ENCODE data around the gene SF3B2.
"Not testable (repeated sequence)": the region's sequence is repeated elsewhere in the genome, so short reads cannot be mapped to it uniquely, and the experiment has no call there.

Gene SF3B2

DNA sequence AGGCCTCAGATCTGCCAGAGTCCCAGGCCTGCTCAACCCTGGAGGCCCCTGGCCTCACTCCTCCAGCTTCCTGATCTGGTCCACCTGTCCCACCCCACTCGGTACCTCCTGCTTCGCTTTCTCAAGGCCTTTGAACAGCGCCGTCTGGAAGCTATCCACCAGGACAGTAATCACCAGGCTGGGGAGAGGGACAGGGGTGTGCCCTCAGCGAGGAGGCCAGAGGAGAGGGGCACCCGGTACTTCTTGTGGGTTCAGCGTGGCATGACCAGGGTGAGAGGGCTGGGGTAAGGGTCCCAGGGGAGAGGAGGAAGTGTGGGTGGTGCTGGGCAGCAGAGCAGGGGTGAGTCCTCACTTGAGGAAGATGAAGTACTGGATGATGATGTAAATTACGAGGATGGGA, 32.0 kb upstream of the SF3B2 start:
- no peaks in the 10 kb centered on the region for H3K9me3 ChIP-seq (ENCODE audit: insufficient read depth, low read length)
- H3K4me1 ChIP-seq (ENCODE audit: insufficient read depth, insufficient read length) = peaks cover 3% of the 10 kb centered on the region
- H3K9ac ChIP-seq (ENCODE audit: insufficient read length, low read depth) = no peak overlapping the region
- peaks cover 23% of the 10 kb centered on the region for H3K27me3 ChIP-seq (ENCODE audit: insufficient read depth, insufficient read length)
- H3K4me3 ChIP-seq (ENCODE audit: insufficient read length, low read depth) = no peak overlapping the region
- H3K36me3 ChIP-seq (ENCODE audit: insufficient read depth, insufficient read length, low read length) = no peaks in the 10 kb centered on the region
- TF ChIP-seq SUZ12 (IDR thresholded peaks at IDR 0.05; ENCODE audit: extremely low read depth, insufficient read depth, insufficient read length) = no peak
- no peak for TF ChIP-seq ZNF274 (IDR thresholded peaks at IDR 0.05; ENCODE audit: low read depth, low read length)
- TF ChIP-seq YY1 (IDR thresholded peaks at IDR 0.05; ENCODE audit: insufficient read depth, insufficient read length) = no peak
- no peak for DNase-seq (ENCODE audit: low read depth, low spot score)

DNA sequence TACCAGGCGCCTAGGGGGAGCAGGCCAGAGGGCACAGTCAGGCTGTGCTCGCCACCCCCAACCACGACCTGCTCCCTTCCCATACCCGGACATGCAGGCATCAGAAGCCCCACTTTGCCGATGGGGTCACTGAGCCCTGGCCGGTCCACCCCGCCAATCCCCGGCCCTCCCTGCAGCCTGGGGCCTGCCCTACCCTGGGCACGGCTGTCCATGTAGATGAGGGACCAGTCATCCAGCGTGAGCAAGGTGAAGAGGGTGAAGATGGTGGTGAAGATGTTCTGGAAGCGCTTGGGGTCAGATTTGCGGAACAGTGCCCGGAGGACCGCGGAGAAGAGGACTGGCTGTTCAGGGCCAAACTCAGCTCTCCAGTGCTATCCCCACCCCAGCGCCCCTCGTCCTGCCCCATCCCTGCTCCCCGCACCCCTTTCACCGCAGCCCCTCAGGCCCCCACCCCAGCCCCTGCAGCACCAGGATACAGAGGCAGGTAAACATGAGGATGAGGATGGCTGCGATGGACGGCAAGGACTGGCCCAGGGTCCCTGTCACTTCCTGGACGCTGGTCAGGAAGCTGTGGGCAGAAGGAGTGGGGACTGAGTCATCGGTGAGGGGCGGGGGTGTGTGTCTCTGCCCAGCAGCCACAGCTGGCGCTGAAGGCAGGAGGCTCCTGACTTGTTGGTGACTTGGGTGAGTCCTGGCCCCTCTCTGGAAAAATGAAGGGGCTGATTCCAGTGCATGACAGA, 31.4 kb upstream of the SF3B2 start:
- TF ChIP-seq SUZ12 (IDR thresholded peaks at IDR 0.05; ENCODE audit: extremely low read depth, insufficient read depth, insufficient read length) (no peak), ZNF274 (IDR thresholded peaks at IDR 0.05; ENCODE audit: low read depth, low read length) (no peak), YY1 (IDR thresholded peaks at IDR 0.05; ENCODE audit: insufficient read depth, insufficient read length) (no peak)
- Histone ChIP-seq H3K27me3 (ENCODE audit: insufficient read depth, insufficient read length) (peaks cover 23% of the 10 kb centered on the region), H3K4me1 (ENCODE audit: insufficient read depth, insufficient read length) (no peaks in the 10 kb centered on the region), H3K4me3 (ENCODE audit: insufficient read length, low read depth) (no peak overlapping the region), H3K9me3 (ENCODE audit: insufficient read depth, low read length) (no peaks in the 10 kb centered on the region), H3K9ac (ENCODE audit: insufficient read length, low read depth) (no peak overlapping the region), H3K36me3 (ENCODE audit: insufficient read depth, insufficient read length, low read length) (no peaks in the 10 kb centered on the region)
- DNase-seq (ENCODE audit: low read depth, low spot score) = no peak

DNA sequence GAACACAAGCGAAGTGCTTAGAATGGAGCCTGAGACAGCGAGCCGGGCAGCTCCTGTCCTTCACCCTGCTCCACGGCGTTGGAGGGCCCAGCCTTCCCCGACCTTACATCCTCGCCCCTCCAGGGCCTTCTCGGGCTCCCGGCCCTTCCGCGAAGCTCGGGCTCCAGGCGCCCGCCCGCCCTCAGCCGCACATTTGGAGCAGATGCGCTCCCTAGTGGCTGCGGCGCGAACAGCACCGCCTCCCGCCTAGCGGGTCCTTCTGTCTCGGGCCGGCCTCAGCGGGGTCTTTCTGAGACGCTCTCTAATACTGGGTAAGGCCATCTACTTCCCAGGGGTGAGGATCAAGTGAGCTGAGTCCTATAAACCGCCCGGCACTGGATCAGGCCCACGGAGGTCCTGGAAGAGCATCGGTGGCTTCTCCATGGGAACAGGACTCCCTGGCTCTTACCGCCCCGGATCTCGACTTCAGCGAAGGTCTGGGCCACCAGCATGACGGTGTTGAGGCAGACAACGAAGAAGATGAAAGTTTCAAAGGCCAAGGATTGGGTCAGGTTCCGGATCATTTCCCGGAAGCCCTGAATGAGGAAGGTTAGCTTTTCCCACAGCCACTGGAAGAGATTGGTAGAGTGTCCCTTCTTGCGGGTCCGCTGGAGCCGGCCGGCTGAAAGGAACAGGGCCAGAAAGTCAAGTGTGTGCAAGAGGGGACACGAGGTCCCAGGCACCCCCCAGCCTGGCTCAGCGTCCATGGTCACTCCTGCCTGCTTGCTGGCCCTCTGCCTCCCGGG, 29.6 kb upstream of the SF3B2 start:
- Histone ChIP-seq H3K36me3 (ENCODE audit: insufficient read depth, insufficient read length, low read length) (no peaks in the 10 kb centered on the region), H3K27me3 (ENCODE audit: insufficient read depth, insufficient read length) (peaks cover 23% of the 10 kb centered on the region), H3K4me3 (ENCODE audit: insufficient read length, low read depth) (no peak overlapping the region), H3K9me3 (ENCODE audit: insufficient read depth, low read length) (no peaks in the 10 kb centered on the region), H3K4me1 (ENCODE audit: insufficient read depth, insufficient read length) (no peaks in the 10 kb centered on the region), H3K9ac (ENCODE audit: insufficient read length, low read depth) (peak overlapping the region; percentile 50)
- peak; percentile 50 for DNase-seq (ENCODE audit: low read depth, low spot score)
- TF ChIP-seq SUZ12 (IDR thresholded peaks at IDR 0.05; ENCODE audit: extremely low read depth, insufficient read depth, insufficient read length) (no peak), ZNF274 (IDR thresholded peaks at IDR 0.05; ENCODE audit: low read depth, low read length) (no peak), YY1 (IDR thresholded peaks at IDR 0.05; ENCODE audit: insufficient read depth, insufficient read length) (no peak)

DNA sequence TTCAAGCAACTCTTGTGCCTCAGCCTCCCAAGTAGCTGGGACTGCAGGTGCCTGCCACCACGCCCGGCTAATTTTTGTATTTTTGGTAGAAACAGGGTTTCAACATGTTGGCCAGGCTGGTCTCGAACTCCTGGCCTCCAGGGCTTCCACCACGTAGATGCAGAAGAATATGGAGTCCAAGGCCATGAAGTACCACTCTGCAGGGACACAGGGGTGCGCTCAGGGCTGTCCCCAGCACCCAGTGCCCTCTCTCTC, 29.1 kb upstream of the SF3B2 start:
- DNase-seq (ENCODE audit: low read depth, low spot score); H3K9ac ChIP-seq (ENCODE audit: insufficient read length, low read depth); H3K4me3 ChIP-seq (ENCODE audit: insufficient read length, low read depth); H3K4me1 ChIP-seq (ENCODE audit: insufficient read depth, insufficient read length); H3K36me3 ChIP-seq (ENCODE audit: insufficient read depth, insufficient read length, low read length); H3K9me3 ChIP-seq (ENCODE audit: insufficient read depth, low read length): not testable (repeated sequence)
- H3K27me3 ChIP-seq (ENCODE audit: insufficient read depth, insufficient read length) = peaks cover 23% of the 10 kb centered on the region

DNA sequence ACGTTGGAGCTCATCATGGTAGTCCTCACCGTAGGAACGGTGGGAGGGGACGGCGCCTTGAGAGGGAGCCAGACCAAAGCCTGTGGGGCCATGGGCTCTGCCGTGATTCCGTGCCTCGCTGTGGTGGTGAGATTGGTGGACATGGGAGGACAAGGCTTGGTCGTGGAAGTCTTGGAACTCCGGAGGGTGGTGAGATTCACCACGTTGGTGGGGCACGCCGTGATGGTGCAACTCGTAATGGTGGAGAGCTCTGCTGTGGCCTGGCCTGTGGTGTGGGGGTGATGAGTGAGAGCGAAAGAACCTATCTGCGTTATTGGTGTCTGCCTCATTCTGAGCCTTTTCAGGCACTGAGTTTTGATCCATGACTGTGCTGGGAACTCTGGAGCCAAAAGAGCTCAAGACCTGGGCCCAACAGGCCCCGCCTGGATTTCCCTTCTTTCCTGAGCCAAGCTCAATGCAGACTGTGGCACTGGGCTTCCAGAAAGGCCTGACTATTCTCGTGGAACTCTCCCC, 26.1 kb upstream of the SF3B2 start, which contains the start of gene CATSPER1:
Gene CATSPER1 (minus strand): TSS at position 463 of the 513 bp plus-strand sequence. CDS start 100 bp downstream, at position 363.
- no peaks in the 10 kb centered on the region for H3K9me3 ChIP-seq (ENCODE audit: insufficient read depth, low read length)
- peaks cover 23% of the 10 kb centered on the region for H3K27me3 ChIP-seq (ENCODE audit: insufficient read depth, insufficient read length)
- H3K4me1 ChIP-seq (ENCODE audit: insufficient read depth, insufficient read length) = no peaks in the 10 kb centered on the region
- TF ChIP-seq ZNF274 (IDR thresholded peaks at IDR 0.05; ENCODE audit: low read depth, low read length) (no peak), SUZ12 (IDR thresholded peaks at IDR 0.05; ENCODE audit: extremely low read depth, insufficient read depth, insufficient read length) (no peak), YY1 (IDR thresholded peaks at IDR 0.05; ENCODE audit: insufficient read depth, insufficient read length) (no peak)
- no peak for DNase-seq (ENCODE audit: low read depth, low spot score)
- H3K9ac ChIP-seq (ENCODE audit: insufficient read length, low read depth) = no peak within 1 kb of the TSS
- H3K36me3 ChIP-seq (ENCODE audit: insufficient read depth, insufficient read length, low read length) = no peaks in the 10 kb centered on the region
- no peak within 1 kb of the TSS for H3K4me3 ChIP-seq (ENCODE audit: insufficient read length, low read depth)

DNA sequence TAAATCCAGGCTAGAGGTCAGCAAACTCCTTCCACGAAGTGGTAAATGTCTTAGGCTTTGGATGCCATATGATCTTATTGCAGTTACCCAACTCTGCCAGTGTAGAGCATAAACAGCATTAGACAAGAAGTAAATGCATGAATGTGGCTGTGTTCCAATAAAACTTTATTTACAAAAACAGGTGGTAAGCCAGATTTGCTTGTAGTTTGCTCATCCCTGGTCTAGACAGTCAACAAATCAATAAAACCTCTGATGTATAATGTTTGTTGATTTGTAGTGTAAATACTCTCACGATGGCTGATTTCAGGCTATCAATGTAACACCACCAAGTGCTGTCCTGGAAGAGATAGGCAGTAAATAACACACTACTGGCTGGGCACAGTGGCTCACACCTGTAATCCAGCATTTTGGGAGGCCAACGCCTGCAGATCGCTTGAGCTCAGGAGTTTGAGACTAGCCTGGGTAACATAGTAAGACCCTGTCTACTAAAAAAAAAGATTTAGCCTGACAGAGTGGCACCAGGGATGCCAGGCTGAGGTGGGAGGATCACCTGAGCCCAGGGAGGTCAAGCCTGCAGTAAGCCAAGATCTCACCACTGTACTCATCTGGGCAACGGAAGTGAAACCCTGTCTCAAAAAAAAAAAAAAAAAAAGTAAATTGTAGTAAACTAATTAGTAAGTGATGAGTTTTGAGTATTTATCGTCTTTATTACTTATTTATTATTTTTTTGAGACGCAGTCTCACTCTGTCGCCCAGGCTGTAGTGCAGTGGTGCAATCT, 19.0 kb upstream of the SF3B2 start:
- Histone ChIP-seq H3K9me3 (ENCODE audit: insufficient read depth, low read length) (peaks cover 4% of the 10 kb centered on the region; the same call in 1 of the 2 replicates), H3K4me1 (ENCODE audit: insufficient read depth, insufficient read length) (no peaks in the 10 kb centered on the region), H3K27me3 (ENCODE audit: insufficient read depth, insufficient read length) (no peaks in the 10 kb centered on the region), H3K4me3 (ENCODE audit: insufficient read length, low read depth) (no peak overlapping the region), H3K9ac (ENCODE audit: insufficient read length, low read depth) (no peak overlapping the region), H3K36me3 (ENCODE audit: insufficient read depth, insufficient read length, low read length) (no peaks in the 10 kb centered on the region)
- DNase-seq (ENCODE audit: low read depth, low spot score) = no peak
- no peak for TF ChIP-seq YY1 (IDR thresholded peaks at IDR 0.05; ENCODE audit: insufficient read depth, insufficient read length)
- no peak for TF ChIP-seq SUZ12 (IDR thresholded peaks at IDR 0.05; ENCODE audit: extremely low read depth, insufficient read depth, insufficient read length)
- no peak for TF ChIP-seq ZNF274 (IDR thresholded peaks at IDR 0.05; ENCODE audit: low read depth, low read length)

Measured in NT2/D1 (cell line).